HepG2 (cell line): ENCODE results near the gene PGM2. TPM values are rescaled to one million over a fixed set of nuclear protein-coding genes. Genes with fewer than 3 reads are reported as not detected.

Experiments
- ATAC-seq: fragments of 200-7000 bp; cut with Tn5 transposase; 3 replicates; pipeline ENCODE4 v1.9.1; 2020; ENCODE audit warnings: mild to moderate bottlenecking, moderate library complexity
- BruUV-seq: library from RNA; stranded (reverse); fragments of 400-500 nt; replicated peaks from 2 replicates; lab custom pipeline; 2021; lab: Mats Ljungman, UMichigan
- CTCF ChIA-PET: fragments of 300-600 bp; formaldehyde crosslinking; extraction: SDS; loops from one replicate; lab custom pipeline; 2021; ENCODE audit warnings: low total read pairs, inconsistent platforms, low intra/inter-chr PET ratio; lab: Yijun Ruan, JAX
- POLR2A ChIA-PET: fragments of 350-600 bp; sonication (Branson Sonifier 250); formaldehyde crosslinking; loops from one replicate; lab custom pipeline; 2020; ENCODE audit warnings: antibody characterized with exemption, inconsistent platforms; lab: Yijun Ruan, JAX
- DNase-seq: peaks from one replicate; pipeline ENCODE4 v3.0.0-alpha.2; 2015; ENCODE audit warnings: low spot score
- FAIRE-seq: peaks from 3 replicates; lab custom pipeline; 2011; peaks lifted over from hg19 to GRCh38; lab: Jason Lieb, UNC
- H2AFZ ChIP-seq: one replicate; pipeline ENCODE4 v1.6.1; 2011; ENCODE audit warnings: low read length, inconsistent platforms
- H3K27ac ChIP-seq: fragments of 300-600 bp; 3 replicates; pipeline ENCODE4 v1.8.0; 2011; ENCODE audit warnings: mixed run types, mild to moderate bottlenecking, mixed read lengths, low read length, inconsistent platforms; ENCODE audit not compliant: insufficient read depth; ENCODE audit errors: extremely low read length
- H3K27me3 ChIP-seq, 2 experiments: fragments of 200-600 bp in 1 of 2; 2 replicates in 1 of 2; 3 replicates in 1 of 2; pipeline versions ENCODE4 v1.6.0 to v1.8.0; 2011; ENCODE audit warnings: low read length in 2 of 2, mild to moderate bottlenecking in 2 of 2, moderate library complexity in 2 of 2, inconsistent platforms in 1 of 2; ENCODE audit not compliant: insufficient read depth in 2 of 2, control insufficient read depth in 1 of 2
- H3K36me3 ChIP-seq, 2 experiments: fragments of 200-600 bp in 1 of 2; replicated peaks in 1 of 2; 2 replicates in 1 of 2; 3 replicates in 1 of 2; pipeline versions ENCODE4 v1.5.1 to v1.8.0; 2011; ENCODE audit warnings: low read length in 2 of 2, inconsistent platforms in 1 of 2; ENCODE audit not compliant: insufficient read depth in 2 of 2, control insufficient read depth in 1 of 2
- H3K4me1 ChIP-seq: 2 replicates; pipeline ENCODE4 v1.5.1; 2012; ENCODE audit warnings: low read length, inconsistent platforms; ENCODE audit not compliant: insufficient read depth
- H3K4me2 ChIP-seq: 2 replicates; pipeline ENCODE4 v1.6.0; 2011; ENCODE audit warnings: low read depth, low read length, inconsistent platforms
- H3K4me3 ChIP-seq, 3 experiments: fragments of 200-600 bp in 1 of 3; sonication (generic), shearing (Covaris generic) in 1 of 3; replicated peaks in 1 of 3; 2 replicates each; pipeline ENCODE4 v1.5.1; 2011 to 2016; ENCODE audit warnings: low read length in 3 of 3, inconsistent platforms in 2 of 3, low read depth in 2 of 3, mild to moderate bottlenecking in 2 of 3, control low read depth in 1 of 3, mixed read lengths in 1 of 3; ENCODE audit not compliant: insufficient read depth in 1 of 3
- H3K79me2 ChIP-seq: one replicate; pipeline ENCODE4 v1.6.1; 2011; ENCODE audit warnings: low read length, inconsistent platforms; ENCODE audit not compliant: insufficient read depth
- H3K9ac ChIP-seq: 2 replicates; pipeline ENCODE4 v1.6.0; 2011; ENCODE audit warnings: mild to moderate bottlenecking, low read depth, low read length, inconsistent platforms; ENCODE audit not compliant: insufficient read depth
- H3K9me3 ChIP-seq: 2 replicates; pipeline ENCODE4 v1.5.1; 2012; ENCODE audit warnings: mild to moderate bottlenecking, low read length
- H4K20me1 ChIP-seq: 2 replicates; pipeline ENCODE4 v1.6.0; 2011; ENCODE audit warnings: inconsistent platforms, mild to moderate bottlenecking, low read length, moderate library complexity; ENCODE audit not compliant: insufficient read depth
- ETV5 ChIP-seq: IDR thresholded peaks from 2 replicates; pipeline ENCODE4 v1.6.1; 2018; ENCODE audit warnings: missing biosample characterization, missing genetic modification reagents, inconsistent platforms, borderline replicate concordance
- PAX8 ChIP-seq: sonication (generic); formaldehyde crosslinking; IDR thresholded peaks from 2 replicates; pipeline ENCODE4 v1.8.0; 2022; ENCODE audit warnings: mild to moderate bottlenecking, missing genetic modification reagents, borderline replicate concordance
- RAD21 ChIP-seq: fragments of 450-650 bp; formaldehyde crosslinking; IDR thresholded peaks from 2 replicates; pipeline ENCODE4 v1.5.0; 2020; ENCODE audit warnings: mild to moderate bottlenecking
- RXRB ChIP-seq: IDR thresholded peaks from 2 replicates; pipeline ENCODE4 v1.6.1; 2016; ENCODE audit warnings: borderline replicate concordance, missing genetic modification reagents, missing compliant biosample characterization
- SOX13 ChIP-seq, 3 experiments: fragments of 450-650 bp in 1 of 3; sonication (generic) in 1 of 3; formaldehyde crosslinking in 1 of 3; IDR thresholded peaks in 2 of 3; conservative IDR thresholded peaks in 1 of 3; 2 replicates each; pipeline versions ENCODE4 v1.5.0 to v1.6.1; 2016 to 2020; ENCODE audit warnings: antibody characterized with exemption in 1 of 3, mild to moderate bottlenecking in 1 of 3, missing compliant biosample characterization in 1 of 3, missing genetic modification reagents in 1 of 3, moderate library complexity in 1 of 3
- ZNF790 ChIP-seq: sonication (generic); formaldehyde crosslinking; IDR thresholded peaks from 2 replicates; pipeline ENCODE4 v1.8.0; 2022; ENCODE audit warnings: missing genetic modification reagents, mild to moderate bottlenecking, borderline replicate concordance
- WGBS: methylation state at CpG from one replicate; pipeline ENCODE4 v1.1.6; 2017; ENCODE audit warnings: low lambda C conversion rate; 5-methylcytosine and 5-hydroxymethylcytosine counted together
- in situ Hi-C: cut with HindIII; loops from 2 replicates; pipeline ENCODE4 v1.10.0; 2017; ENCODE audit warnings: low pct_unique_long_range_greater_than_20kb; ENCODE audit not compliant: extremely low pct_ligation_motif_present
- intact Hi-C: fragments of 100-400 bp; cut with micrococcal nuclease; formaldehyde crosslinking; loops from one replicate; pipeline ENCODE4 v1.10.0; 2022; ENCODE audit not compliant: unreplicated experiment
- polyA plus RNA-seq, 8 experiments: library from polyadenylated mRNA; depleted of rRNA in 3 of 8; stranded (reverse) in 7 of 8; unstranded in 1 of 8; fragments of >200 nt; fragmentation: Illumina TruSeq in 4 of 8; extraction: Trizol in 4 of 8; gene quantifications; 2 replicates each; pipeline versions ENCODE4 v1.2.1 to v1.2.3, GENCODE V29; 2011 to 2016; ENCODE audit warnings: low read depth in 4 of 8, missing spikeins in 1 of 8, mixed read lengths in 1 of 8; ENCODE audit not compliant: insufficient read depth in 1 of 8
- total RNA-seq, 5 experiments: library from RNA; depleted of rRNA; stranded (reverse); fragments of >200 nt; fragmentation: Illumina TruSeq; extraction: Trizol; gene quantifications; 2 replicates each; pipeline ENCODE4 v1.2.3, GENCODE V29; 2016; ENCODE audit warnings: low read depth in 1 of 5
- TF ChIP-seq, protein P1 (sequence below): sonication (generic); formaldehyde crosslinking; IDR thresholded peaks from 2 replicates; pipeline ENCODE4 v1.5.0; 2020; ENCODE audit warnings: mild to moderate bottlenecking, missing genetic modification reagents, moderate library complexity
- TF ChIP-seq, protein P2 (sequence below): sonication (generic); formaldehyde crosslinking; IDR thresholded peaks from 2 replicates; pipeline ENCODE4 v1.4.0; 2020; ENCODE audit warnings: missing genetic modification reagents, mild to moderate bottlenecking, borderline replicate concordance

The PGM2 gene
- total and polyA plus RNA-seq, 2 of the 13 experiments (the other 11 are each of a cell fraction or from before 2014, with no cell fraction given), result 14.6 to 36.9 TPM

GRCh38 chr4:37779896-37780295 is 46.6 kb upstream of the PGM2 start:
- Histone ChIP-seq H4K20me1 (no peaks in the 10 kb centered on the region), H3K9me3 (no peaks in the 10 kb centered on the region), H3K27ac (no peak overlapping the region), H3K36me3 (no peaks in the 10 kb centered on the region), H3K27me3 (no peaks in the 10 kb centered on the region; a peak in 1 of 5 replicates), H2AFZ (no peak overlapping the region), H3K9ac (no peak overlapping the region), H3K4me1 (peaks cover 22% of the 10 kb centered on the region), H3K79me2 (no peaks in the 10 kb centered on the region), H3K4me3 (no peak overlapping the region), H3K4me2 (no peak overlapping the region)
- DNase-seq (no peak), ATAC-seq (no peak), FAIRE-seq (no peak)
- TF ChIP-seq ZNF790 (CRISPR knock-in tag), result no peak
- TF ChIP-seq PAX8 (CRISPR knock-in tag), result no peak
- TF ChIP-seq SOX13 (IDR thresholded peaks at IDR 0.05), result no peak
- peak in 1 of 2 experiments; percentile 33; a peak in 1 of 4 replicates for TF ChIP-seq SOX13 (CRISPR knock-in tag; conservative IDR thresholded peaks at IDR 0.05 in 1 of 2, IDR thresholded peaks at IDR 0.05 in 1 of 2)
- intact Hi-C loops, result loop anchor here (5.0 kb wide), 1 partner anchor 93 kb away; the partner anchor contains the start of gene RELL1
- CTCF ChIA-PET, result no interaction called here
- no TSS peak for BruUV-seq
- POLR2A ChIA-PET, result no interaction called here
- in situ Hi-C loops, result no loop called here

DNA sequence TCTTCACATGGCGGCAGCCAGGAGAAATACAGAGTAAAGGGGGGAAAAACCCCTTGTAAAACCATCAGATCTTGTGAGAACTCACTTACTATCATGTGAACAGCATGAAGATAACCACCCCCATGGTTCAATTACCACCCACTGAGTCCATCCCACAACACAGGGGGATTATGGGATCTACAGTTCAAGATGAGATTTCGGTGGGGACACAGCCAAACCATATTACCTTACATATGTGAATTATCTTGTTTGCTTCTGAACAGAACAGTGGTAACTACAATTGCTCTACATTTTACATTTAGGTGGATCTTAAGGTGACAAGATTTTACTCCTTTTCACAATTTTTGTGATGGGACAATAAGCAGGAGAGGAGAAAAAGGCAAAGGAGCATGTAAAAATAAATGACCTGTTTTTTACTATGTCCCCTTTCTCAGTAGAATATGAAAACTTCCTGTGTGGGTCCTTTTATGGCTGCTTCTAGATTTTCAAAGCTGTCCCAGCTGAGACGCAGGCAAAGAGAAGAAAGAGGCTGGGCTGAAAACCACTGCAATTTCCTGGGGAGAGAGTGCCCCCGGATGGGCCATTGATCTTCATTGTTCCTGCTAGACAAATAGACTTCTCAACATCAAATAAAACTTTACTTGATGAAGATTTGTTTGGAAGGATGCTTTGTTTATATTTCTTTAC is 45.9 kb upstream of the PGM2 start:
- ChIA-PET POLR2A (no interaction called here), CTCF (no interaction called here)
- no TSS peak for BruUV-seq
- Histone ChIP-seq H2AFZ (no peak overlapping the region), H3K4me2 (no peak overlapping the region), H3K27me3 (no peaks in the 10 kb centered on the region; a peak in 1 of 5 replicates), H3K4me1 (peaks cover 22% of the 10 kb centered on the region), H3K9ac (no peak overlapping the region), H3K27ac (no peak overlapping the region), H3K4me3 (no peak overlapping the region), H3K79me2 (no peaks in the 10 kb centered on the region), H3K9me3 (no peaks in the 10 kb centered on the region), H3K36me3 (no peaks in the 10 kb centered on the region), H4K20me1 (no peaks in the 10 kb centered on the region)
- 34% methylated on average over 4 of the region's 4 CpGs for WGBS
- FAIRE-seq, result peak; percentile 23
- intact Hi-C loops (loop anchor here (5.0 kb wide), 1 partner anchor 93 kb away; the partner anchor contains the start of gene RELL1), in situ Hi-C loops (no loop called here)
- peak; percentile 72 for ATAC-seq
- DNase-seq, result peak; percentile 36
- 0 out of 2 replicates have a peak, but pooled peaks have one; percentile 24 for TF ChIP-seq RAD21
- TF ChIP-seq SOX13 (IDR thresholded peaks at IDR 0.05), result no peak
- TF ChIP-seq SOX13 (CRISPR knock-in tag; conservative IDR thresholded peaks at IDR 0.05 in 1 of 2, IDR thresholded peaks at IDR 0.05 in 1 of 2), result peak in 1 of 2 experiments; percentile 63; a peak in 1 of 4 replicates
- TF ChIP-seq, protein P1, sequence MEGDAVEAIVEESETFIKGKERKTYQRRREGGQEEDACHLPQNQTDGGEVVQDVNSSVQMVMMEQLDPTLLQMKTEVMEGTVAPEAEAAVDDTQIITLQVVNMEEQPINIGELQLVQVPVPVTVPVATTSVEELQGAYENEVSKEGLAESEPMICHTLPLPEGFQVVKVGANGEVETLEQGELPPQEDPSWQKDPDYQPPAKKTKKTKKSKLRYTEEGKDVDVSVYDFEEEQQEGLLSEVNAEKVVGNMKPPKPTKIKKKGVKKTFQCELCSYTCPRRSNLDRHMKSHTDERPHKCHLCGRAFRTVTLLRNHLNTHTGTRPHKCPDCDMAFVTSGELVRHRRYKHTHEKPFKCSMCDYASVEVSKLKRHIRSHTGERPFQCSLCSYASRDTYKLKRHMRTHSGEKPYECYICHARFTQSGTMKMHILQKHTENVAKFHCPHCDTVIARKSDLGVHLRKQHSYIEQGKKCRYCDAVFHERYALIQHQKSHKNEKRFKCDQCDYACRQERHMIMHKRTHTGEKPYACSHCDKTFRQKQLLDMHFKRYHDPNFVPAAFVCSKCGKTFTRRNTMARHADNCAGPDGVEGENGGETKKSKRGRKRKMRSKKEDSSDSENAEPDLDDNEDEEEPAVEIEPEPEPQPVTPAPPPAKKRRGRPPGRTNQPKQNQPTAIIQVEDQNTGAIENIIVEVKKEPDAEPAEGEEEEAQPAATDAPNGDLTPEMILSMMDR (CRISPR knock-in tag), result peak; percentile 62
- peak; percentile 30; the same call in 1 of the 2 replicates for TF ChIP-seq RXRB (CRISPR knock-in tag)
- peak; percentile 35; the same call in 1 of the 2 replicates for TF ChIP-seq ETV5
- TF ChIP-seq, protein P2, sequence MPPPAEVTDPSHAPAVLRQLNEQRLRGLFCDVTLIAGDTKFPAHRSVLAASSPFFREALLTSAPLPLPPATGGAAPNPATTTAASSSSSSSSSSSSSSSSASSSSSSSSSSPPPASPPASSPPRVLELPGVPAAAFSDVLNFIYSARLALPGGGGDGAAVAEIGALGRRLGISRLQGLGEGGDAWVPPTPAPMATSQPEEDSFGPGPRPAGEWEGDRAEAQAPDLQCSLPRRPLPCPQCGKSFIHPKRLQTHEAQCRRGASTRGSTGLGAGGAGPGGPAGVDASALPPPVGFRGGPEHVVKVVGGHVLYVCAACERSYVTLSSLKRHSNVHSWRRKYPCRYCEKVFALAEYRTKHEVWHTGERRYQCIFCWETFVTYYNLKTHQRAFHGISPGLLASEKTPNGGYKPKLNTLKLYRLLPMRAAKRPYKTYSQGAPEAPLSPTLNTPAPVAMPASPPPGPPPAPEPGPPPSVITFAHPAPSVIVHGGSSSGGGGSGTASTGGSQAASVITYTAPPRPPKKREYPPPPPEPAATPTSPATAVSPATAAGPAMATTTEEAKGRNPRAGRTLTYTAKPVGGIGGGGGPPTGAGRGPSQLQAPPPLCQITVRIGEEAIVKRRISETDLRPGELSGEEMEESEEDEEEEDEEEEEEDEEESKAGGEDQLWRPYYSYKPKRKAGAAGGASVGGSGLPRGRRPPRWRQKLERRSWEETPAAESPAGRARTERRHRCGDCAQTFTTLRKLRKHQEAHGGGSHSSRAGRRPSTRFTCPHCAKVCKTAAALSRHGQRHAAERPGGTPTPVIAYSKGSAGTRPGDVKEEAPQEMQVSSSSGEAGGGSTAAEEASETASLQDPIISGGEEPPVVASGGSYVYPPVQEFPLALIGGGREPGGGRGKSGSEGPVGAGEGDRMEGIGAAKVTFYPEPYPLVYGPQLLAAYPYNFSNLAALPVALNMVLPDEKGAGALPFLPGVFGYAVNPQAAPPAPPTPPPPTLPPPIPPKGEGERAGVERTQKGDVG, result no peak
